ENCODE results near the gene MYH4. TPM values are rescaled to one million over a fixed set of nuclear protein-coding genes. Genes with fewer than 3 reads are reported as not detected.

MYH4 gene
- total and polyA plus RNA-seq, 2 donors (not counting 1 experiment from before 2014, with no cell fraction given) = not detected

GRCh38 chr17:10499950-10500349, 30.6 kb upstream of the MYH4 start:
- Histone ChIP-seq H3K36me3 (ENCODE audit: control insufficient read depth, insufficient read depth, low read length) (no peaks in the 10 kb centered on the region), H3K79me2 (ENCODE audit: control insufficient read depth, insufficient read depth, low read length) (no peaks in the 10 kb centered on the region), H3K9me3 (ENCODE audit: control insufficient read depth, insufficient read depth, low read depth, low read length) (no peaks in the 10 kb centered on the region), H4K20me1 (ENCODE audit: control insufficient read depth, extremely low read depth, insufficient read depth, low read length) (no peaks in the 10 kb centered on the region), H3K27me3 (ENCODE audit: control insufficient read depth, insufficient read depth, low read length) (no peaks in the 10 kb centered on the region), H3K9ac (ENCODE audit: insufficient read depth, low read length) (no peak overlapping the region), H3K4me3 (replicated peaks in 1 of 4; ENCODE audit: control extremely low read depth in 1 of 4, insufficient read depth in 1 of 4, low read depth in 3 of 4, low read length in 4 of 4) (no peak overlapping the region), H3K4me1 (ENCODE audit: control insufficient read depth, extremely low read depth, insufficient read depth, low read length) (no peaks in the 10 kb centered on the region), H2AFZ (ENCODE audit: low read length) (no peak overlapping the region), H3K27ac (ENCODE audit: insufficient read depth, low read length) (no peak overlapping the region), H3K4me2 (ENCODE audit: extremely low read depth, insufficient read depth, low read length) (no peak overlapping the region)
- TF ChIP-seq CTCF (conservative IDR thresholded peaks at IDR 0.05 in 1 of 2, IDR thresholded peaks at IDR 0.05 in 1 of 2; ENCODE audit: low read depth in 1 of 2, low read length in 2 of 2) (no peak), EZH2 (IDR thresholded peaks at IDR 0.05; ENCODE audit: low read length, missing control alignments) (no peak)
- DNase-seq (ENCODE audit: low read depth in 2 of 2) = no peak

GRCh38 chr17:10492004-10492403, 22.6 kb upstream of the MYH4 start:
- Histone ChIP-seq H3K4me1 (ENCODE audit: control insufficient read depth, extremely low read depth, insufficient read depth, low read length) (no peaks in the 10 kb centered on the region), H3K27ac (ENCODE audit: insufficient read depth, low read length) (no peak overlapping the region), H3K79me2 (ENCODE audit: control insufficient read depth, insufficient read depth, low read length) (no peaks in the 10 kb centered on the region), H3K9me3 (ENCODE audit: control insufficient read depth, insufficient read depth, low read depth, low read length) (no peaks in the 10 kb centered on the region), H3K4me3 (replicated peaks in 1 of 4; ENCODE audit: control extremely low read depth in 1 of 4, insufficient read depth in 1 of 4, low read depth in 3 of 4, low read length in 4 of 4) (no peak overlapping the region), H3K4me2 (ENCODE audit: extremely low read depth, insufficient read depth, low read length) (no peak overlapping the region), H3K27me3 (ENCODE audit: control insufficient read depth, insufficient read depth, low read length) (no peaks in the 10 kb centered on the region), H3K9ac (ENCODE audit: insufficient read depth, low read length) (no peak overlapping the region), H4K20me1 (ENCODE audit: control insufficient read depth, extremely low read depth, insufficient read depth, low read length) (no peaks in the 10 kb centered on the region), H3K36me3 (ENCODE audit: control insufficient read depth, insufficient read depth, low read length) (no peaks in the 10 kb centered on the region), H2AFZ (ENCODE audit: low read length) (no peak overlapping the region)
- no peak for DNase-seq (ENCODE audit: low read depth in 2 of 2)
- TF ChIP-seq EZH2 (IDR thresholded peaks at IDR 0.05; ENCODE audit: low read length, missing control alignments) (no peak), CTCF (conservative IDR thresholded peaks at IDR 0.05 in 1 of 2, IDR thresholded peaks at IDR 0.05 in 1 of 2; ENCODE audit: low read depth in 1 of 2, low read length in 2 of 2) (no peak)

GRCh38 chr17:10482252-10482651, 12.9 kb upstream of the MYH4 start:
- Histone ChIP-seq H3K27me3 (ENCODE audit: control insufficient read depth, insufficient read depth, low read length) (no peaks in the 10 kb centered on the region), H3K9ac (ENCODE audit: insufficient read depth, low read length) (no peak overlapping the region), H3K4me2 (ENCODE audit: extremely low read depth, insufficient read depth, low read length) (no peak overlapping the region), H2AFZ (ENCODE audit: low read length) (no peak overlapping the region), H3K4me3 (replicated peaks in 1 of 4; ENCODE audit: control extremely low read depth in 1 of 4, insufficient read depth in 1 of 4, low read depth in 3 of 4, low read length in 4 of 4) (no peak overlapping the region), H3K27ac (ENCODE audit: insufficient read depth, low read length) (no peak overlapping the region), H3K9me3 (ENCODE audit: control insufficient read depth, insufficient read depth, low read depth, low read length) (no peaks in the 10 kb centered on the region), H3K79me2 (ENCODE audit: control insufficient read depth, insufficient read depth, low read length) (no peaks in the 10 kb centered on the region), H4K20me1 (ENCODE audit: control insufficient read depth, extremely low read depth, insufficient read depth, low read length) (no peaks in the 10 kb centered on the region), H3K4me1 (ENCODE audit: control insufficient read depth, extremely low read depth, insufficient read depth, low read length) (no peaks in the 10 kb centered on the region), H3K36me3 (ENCODE audit: control insufficient read depth, insufficient read depth, low read length) (no peaks in the 10 kb centered on the region)
- TF ChIP-seq CTCF (conservative IDR thresholded peaks at IDR 0.05 in 1 of 2, IDR thresholded peaks at IDR 0.05 in 1 of 2; ENCODE audit: low read depth in 1 of 2, low read length in 2 of 2) (no peak), EZH2 (IDR thresholded peaks at IDR 0.05; ENCODE audit: low read length, missing control alignments) (no peak)
- DNase-seq (ENCODE audit: low read depth in 2 of 2) = no peak

All from fibroblast of lung (primary cell).